ENCODE results near the gene MRPL55.
A peak's percentile ranks its signal among the peaks of the same experiment; 100 is the strongest.

MRPL55 gene

DNA sequence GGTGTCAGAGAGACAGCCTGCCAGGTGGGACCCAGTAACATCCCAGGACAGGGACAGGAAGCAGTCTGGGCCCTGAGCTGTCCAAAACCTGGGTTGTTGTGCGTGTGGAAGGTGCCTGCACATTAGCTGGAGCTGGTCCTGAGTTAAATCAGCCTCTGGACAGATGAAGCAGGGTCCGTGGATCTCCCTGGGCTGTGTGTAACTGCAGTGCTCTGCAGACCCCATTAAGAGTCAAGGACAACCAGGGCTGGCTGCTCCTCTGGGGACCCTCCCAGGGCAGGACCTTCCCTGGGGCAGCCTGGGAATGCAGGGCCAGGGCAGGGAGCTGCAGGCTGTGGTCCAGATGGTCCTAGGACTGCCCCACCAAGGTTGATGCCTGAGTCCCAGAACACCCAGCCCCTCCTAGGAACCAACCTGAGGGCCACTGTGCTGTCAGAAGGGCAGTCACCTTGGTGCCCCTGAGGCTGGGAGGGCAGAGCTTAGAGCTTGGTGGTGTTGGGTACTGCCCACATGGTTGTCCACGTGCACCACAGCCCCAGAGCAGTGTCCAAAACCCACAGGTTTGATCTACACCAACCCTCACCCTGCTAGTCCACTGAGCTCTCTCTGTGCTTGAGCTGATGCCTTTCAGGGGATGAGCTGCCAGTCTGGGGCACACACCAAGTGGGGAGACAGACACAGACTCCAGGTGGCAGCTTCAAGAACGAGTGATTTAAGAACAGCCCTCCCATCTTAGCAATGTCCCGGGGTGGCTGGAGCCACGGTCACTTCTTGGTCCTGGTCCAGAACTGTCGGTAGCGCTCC, 2.9 kb downstream of the MRPL55 start:
- Mint-ChIP-seq H3K4me3 (peak overlapping the region; percentile 14), H3K9me3 (no peaks in the 10 kb centered on the region), H3K4me1 (peaks cover 44% of the 10 kb centered on the region), H3K27me3 (ENCODE audit: low read depth, poor library complexity) (peaks cover 7% of the 10 kb centered on the region), H3K36me3 (ENCODE audit: low read depth) (peaks cover 5% of the 10 kb centered on the region), H3K27ac (no peak overlapping the region)
- TF ChIP-seq, protein P1, sequence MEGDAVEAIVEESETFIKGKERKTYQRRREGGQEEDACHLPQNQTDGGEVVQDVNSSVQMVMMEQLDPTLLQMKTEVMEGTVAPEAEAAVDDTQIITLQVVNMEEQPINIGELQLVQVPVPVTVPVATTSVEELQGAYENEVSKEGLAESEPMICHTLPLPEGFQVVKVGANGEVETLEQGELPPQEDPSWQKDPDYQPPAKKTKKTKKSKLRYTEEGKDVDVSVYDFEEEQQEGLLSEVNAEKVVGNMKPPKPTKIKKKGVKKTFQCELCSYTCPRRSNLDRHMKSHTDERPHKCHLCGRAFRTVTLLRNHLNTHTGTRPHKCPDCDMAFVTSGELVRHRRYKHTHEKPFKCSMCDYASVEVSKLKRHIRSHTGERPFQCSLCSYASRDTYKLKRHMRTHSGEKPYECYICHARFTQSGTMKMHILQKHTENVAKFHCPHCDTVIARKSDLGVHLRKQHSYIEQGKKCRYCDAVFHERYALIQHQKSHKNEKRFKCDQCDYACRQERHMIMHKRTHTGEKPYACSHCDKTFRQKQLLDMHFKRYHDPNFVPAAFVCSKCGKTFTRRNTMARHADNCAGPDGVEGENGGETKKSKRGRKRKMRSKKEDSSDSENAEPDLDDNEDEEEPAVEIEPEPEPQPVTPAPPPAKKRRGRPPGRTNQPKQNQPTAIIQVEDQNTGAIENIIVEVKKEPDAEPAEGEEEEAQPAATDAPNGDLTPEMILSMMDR (IDR thresholded peaks at IDR 0.05) = no peak
- no peak for DNase-seq

DNA sequence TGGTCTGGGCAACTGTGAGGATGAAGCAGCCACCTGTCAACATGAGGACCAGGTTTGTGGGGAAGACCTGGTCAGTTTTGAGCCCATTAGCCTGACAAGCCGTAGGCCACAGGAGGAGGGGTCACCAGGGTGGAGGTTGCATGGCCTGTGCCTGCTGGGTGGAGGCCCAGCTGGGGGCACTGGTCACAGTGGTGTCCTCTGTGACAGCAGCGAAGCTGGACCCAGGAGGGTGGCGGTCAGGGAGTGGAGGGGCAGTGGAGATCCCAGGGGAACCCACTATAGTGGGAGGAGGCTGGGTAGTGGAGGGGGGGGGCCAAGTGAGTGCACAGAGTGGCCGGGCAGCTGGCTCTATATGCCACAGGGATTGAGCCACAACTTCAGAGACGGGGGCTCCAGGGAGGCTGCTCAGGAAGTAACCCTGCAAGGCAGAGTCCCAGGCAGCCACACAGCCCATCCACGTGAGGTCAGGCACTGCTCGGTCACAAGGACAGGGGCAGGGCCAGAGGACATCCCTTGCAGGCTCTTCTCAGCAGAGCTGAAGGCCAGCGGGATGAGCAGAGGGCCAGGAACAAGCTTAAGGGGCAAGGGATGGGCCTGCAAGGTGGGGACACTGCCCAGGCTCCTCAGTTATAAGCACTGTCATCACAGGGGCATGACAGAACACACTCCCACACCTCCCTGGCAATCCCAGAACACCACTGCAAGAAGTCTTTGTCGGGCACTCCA, 3.7 kb downstream of the MRPL55 start:
- Mint-ChIP-seq H3K27ac (peak overlapping the region; percentile 90), H3K9me3 (no peaks in the 10 kb centered on the region), H3K27me3 (ENCODE audit: low read depth, poor library complexity) (peaks cover 2% of the 10 kb centered on the region), H3K4me1 (peaks cover 48% of the 10 kb centered on the region), H3K36me3 (ENCODE audit: low read depth) (peaks cover 7% of the 10 kb centered on the region), H3K4me3 (no peak overlapping the region)
- DNase-seq = no peak
- TF ChIP-seq, protein P1 (IDR thresholded peaks at IDR 0.05) = no peak

DNA sequence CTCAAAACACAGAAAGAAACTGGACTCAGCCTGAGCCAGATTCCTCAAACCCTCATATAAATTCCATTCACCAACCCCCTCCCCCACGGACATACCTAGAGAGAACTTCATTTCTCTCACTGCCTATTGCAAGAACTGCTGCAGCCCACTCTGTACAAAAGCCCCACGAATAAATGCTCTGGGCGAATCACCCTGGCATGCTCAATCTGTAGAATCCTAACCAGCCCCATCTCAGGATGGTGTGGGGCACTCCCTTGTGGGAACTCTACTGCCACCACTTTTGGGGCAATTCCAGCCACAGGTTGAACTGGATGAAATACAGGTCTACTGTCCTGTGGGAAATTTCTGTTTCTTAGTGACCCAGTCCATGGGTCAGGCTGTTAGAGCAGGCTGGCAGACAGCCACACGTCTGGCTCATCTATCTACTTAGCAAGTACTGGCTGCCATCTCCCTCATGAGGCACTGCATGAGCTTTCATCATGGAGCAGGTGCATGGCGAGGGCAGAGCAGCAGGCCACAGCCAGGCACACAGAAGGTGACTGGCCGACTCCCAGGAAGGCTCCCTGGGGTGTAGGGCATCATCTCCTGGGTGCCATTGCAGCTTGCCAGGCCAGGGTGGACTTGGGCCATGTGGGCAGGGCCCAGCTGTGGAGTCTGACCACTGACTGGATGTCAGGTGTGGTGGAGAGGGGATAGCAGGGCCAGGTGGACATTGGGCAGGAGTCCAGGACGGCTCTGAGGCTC, 4.4 kb downstream of the MRPL55 start:
- no peak for DNase-seq

DNA sequence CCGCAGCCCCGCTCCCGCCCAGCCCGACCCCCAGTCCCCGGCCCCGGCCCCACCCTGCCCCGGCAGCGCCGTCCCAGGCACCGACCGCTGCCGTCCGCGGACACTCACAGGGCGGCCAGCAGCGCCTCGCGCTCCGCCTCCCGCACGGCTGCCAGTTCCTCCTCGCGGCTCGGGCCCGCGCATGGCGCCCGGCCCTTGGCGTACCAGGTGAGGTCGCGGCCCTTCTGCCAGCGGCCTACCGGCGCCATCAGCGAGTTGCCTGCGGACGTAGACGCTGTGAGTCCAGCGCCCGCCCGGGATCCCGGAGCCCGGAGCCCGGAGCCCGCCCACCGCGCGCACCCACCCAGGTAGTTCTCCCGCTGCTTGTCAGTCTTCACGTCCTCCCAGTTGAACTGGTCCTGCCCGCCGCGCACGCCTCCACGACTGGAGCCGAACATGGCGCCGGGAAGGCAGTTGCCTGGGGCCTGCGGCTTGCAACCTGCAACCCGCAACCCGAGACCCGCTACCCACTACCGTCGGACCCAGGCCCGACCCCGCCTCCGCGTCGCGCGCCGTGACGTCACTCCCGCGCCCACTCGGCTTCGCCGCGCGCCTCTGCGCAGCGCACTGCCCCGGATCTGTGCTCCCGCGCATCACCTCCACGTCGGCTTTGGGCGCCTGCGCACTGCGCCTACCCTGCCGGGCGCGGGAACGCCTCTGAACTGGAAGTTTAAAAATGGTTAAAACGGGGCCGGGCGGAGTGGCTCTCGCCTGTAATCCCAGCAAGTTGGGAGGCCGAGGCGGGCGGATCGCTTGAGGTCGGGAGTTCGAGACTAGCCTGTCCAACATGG, 6.1 kb downstream of the MRPL55 start, which contains the start of gene C1orf35:
C1orf35 (minus strand) TSS at position 535 of the 830 bp plus-strand sequence; CDS start at position 437, 98 bp downstream.
- H3K27ac Mint-ChIP-seq = peak within 1 kb of the TSS; percentile 95
- DNase-seq = peak; percentile 97
- TF ChIP-seq, protein P1 (IDR thresholded peaks at IDR 0.05) = no peak

More for the DNA sequence above, 4.4 kb downstream of the MRPL55 start:
- no peaks in the 10 kb centered on the region for H3K9me3 Mint-ChIP-seq
- H3K27ac Mint-ChIP-seq = peak overlapping the region; percentile 90
- peaks cover 42% of the 10 kb centered on the region for H3K4me1 Mint-ChIP-seq
- H3K36me3 Mint-ChIP-seq (ENCODE audit: low read depth) = peaks cover 7% of the 10 kb centered on the region
- H3K4me3 Mint-ChIP-seq = peak overlapping the region; percentile 92
- TF ChIP-seq, protein P1 (IDR thresholded peaks at IDR 0.05) = no peak
- H3K27me3 Mint-ChIP-seq (ENCODE audit: low read depth, poor library complexity) = peaks cover 2% of the 10 kb centered on the region

More for the DNA sequence above, 6.1 kb downstream of the MRPL55 start, which contains the start of gene C1orf35:
- Mint-ChIP-seq H3K4me3 (peak within 1 kb of the TSS; percentile 92), H3K9me3 (no peaks in the 10 kb centered on the region), H3K27me3 (ENCODE audit: low read depth, poor library complexity) (peaks cover 2% of the 10 kb centered on the region), H3K36me3 (ENCODE audit: low read depth) (peaks cover 19% of the 10 kb centered on the region), H3K4me1 (peaks cover 28% of the 10 kb centered on the region)

All from nephron progenitor cell (in vitro differentiated cells).